KMS-11 (cell line): ENCODE measurements around the gene PRR23A.
"Not testable (repeated sequence)": the region's sequence is repeated elsewhere in the genome, so short reads cannot be mapped to it uniquely, and the experiment has no call there.

Source experiments
- H2AFZ ChIP-seq: fragments of 200-600 bp; sonication (generic); 2 replicates; pipeline ENCODE4 v1.6.1; 2016; ENCODE audit warnings: antibody characterized with exemption, mixed run types, low read depth
- H3K27ac ChIP-seq: fragments of 200-600 bp; sonication (generic); 2 replicates; pipeline ENCODE4 v1.6.1; 2016; ENCODE audit warnings: mild to moderate bottlenecking, mixed run types
- H3K27me3 ChIP-seq: fragments of 200-600 bp; sonication (generic); 2 replicates; pipeline ENCODE4 v1.6.1; 2017; ENCODE audit warnings: mild to moderate bottlenecking, low read depth, mixed run types, moderate library complexity; ENCODE audit not compliant: insufficient read depth
- H3K36me3 ChIP-seq: fragments of 200-600 bp; sonication (generic); 2 replicates; pipeline ENCODE4 v1.6.1; 2017; ENCODE audit warnings: mild to moderate bottlenecking, mixed run types; ENCODE audit not compliant: insufficient read depth
- H3K4me1 ChIP-seq: fragments of 200-600 bp; sonication (generic); 2 replicates; pipeline ENCODE4 v1.6.1; 2016; ENCODE audit warnings: mild to moderate bottlenecking, low read depth, mixed run types; ENCODE audit not compliant: poor library complexity, severe bottlenecking
- H3K4me2 ChIP-seq: fragments of 200-600 bp; sonication (generic); 2 replicates; pipeline ENCODE4 v1.7.0; 2016; ENCODE audit warnings: mild to moderate bottlenecking, mixed run types
- H3K4me3 ChIP-seq: fragments of 200-600 bp; sonication (generic); IDR thresholded peaks from 2 replicates; pipeline ENCODE4 v1.6.1; 2017; ENCODE audit warnings: low read depth, low read length, mixed read lengths; ENCODE audit not compliant: insufficient read depth
- H3K79me2 ChIP-seq: fragments of 200-600 bp; sonication (generic); 2 replicates; pipeline ENCODE4 v1.6.1; 2016; ENCODE audit warnings: low read depth, mixed run types; ENCODE audit not compliant: insufficient read depth
- H3K9ac ChIP-seq: fragments of 200-600 bp; sonication (generic); 2 replicates; pipeline ENCODE4 v1.6.1; 2016; ENCODE audit warnings: mild to moderate bottlenecking, mixed run types
- H4K20me1 ChIP-seq: fragments of 200-600 bp; sonication (generic); 2 replicates; pipeline ENCODE4 v1.6.1; 2016; ENCODE audit warnings: mild to moderate bottlenecking, mixed run types; ENCODE audit not compliant: insufficient read depth
- TF ChIP-seq, protein P1 (sequence below): fragments of 200-600 bp; sonication (generic); conservative IDR thresholded peaks from 2 replicates; pipeline ENCODE4 v1.6.1; 2017; ENCODE audit warnings: low read depth, mild to moderate bottlenecking, antibody characterized with exemption, low read length, moderate library complexity, mixed read lengths

Gene PRR23A

GRCh38 chr3:139037478-139037877, 31.4 kb upstream of the PRR23A start:
- H3K4me2 ChIP-seq, result no peak overlapping the region
- H3K9ac ChIP-seq, result no peak overlapping the region
- no peak overlapping the region for H3K27ac ChIP-seq
- H3K79me2 ChIP-seq, result no peaks in the 10 kb centered on the region
- no peak overlapping the region for H2AFZ ChIP-seq
- H3K4me3 ChIP-seq, result no peak overlapping the region
- H3K36me3 ChIP-seq, result no peaks in the 10 kb centered on the region
- no peaks in the 10 kb centered on the region for H4K20me1 ChIP-seq
- no peaks in the 10 kb centered on the region for H3K4me1 ChIP-seq
- TF ChIP-seq, protein P1, sequence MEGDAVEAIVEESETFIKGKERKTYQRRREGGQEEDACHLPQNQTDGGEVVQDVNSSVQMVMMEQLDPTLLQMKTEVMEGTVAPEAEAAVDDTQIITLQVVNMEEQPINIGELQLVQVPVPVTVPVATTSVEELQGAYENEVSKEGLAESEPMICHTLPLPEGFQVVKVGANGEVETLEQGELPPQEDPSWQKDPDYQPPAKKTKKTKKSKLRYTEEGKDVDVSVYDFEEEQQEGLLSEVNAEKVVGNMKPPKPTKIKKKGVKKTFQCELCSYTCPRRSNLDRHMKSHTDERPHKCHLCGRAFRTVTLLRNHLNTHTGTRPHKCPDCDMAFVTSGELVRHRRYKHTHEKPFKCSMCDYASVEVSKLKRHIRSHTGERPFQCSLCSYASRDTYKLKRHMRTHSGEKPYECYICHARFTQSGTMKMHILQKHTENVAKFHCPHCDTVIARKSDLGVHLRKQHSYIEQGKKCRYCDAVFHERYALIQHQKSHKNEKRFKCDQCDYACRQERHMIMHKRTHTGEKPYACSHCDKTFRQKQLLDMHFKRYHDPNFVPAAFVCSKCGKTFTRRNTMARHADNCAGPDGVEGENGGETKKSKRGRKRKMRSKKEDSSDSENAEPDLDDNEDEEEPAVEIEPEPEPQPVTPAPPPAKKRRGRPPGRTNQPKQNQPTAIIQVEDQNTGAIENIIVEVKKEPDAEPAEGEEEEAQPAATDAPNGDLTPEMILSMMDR, result no peak
- H3K27me3 ChIP-seq, result no peaks in the 10 kb centered on the region

DNA sequence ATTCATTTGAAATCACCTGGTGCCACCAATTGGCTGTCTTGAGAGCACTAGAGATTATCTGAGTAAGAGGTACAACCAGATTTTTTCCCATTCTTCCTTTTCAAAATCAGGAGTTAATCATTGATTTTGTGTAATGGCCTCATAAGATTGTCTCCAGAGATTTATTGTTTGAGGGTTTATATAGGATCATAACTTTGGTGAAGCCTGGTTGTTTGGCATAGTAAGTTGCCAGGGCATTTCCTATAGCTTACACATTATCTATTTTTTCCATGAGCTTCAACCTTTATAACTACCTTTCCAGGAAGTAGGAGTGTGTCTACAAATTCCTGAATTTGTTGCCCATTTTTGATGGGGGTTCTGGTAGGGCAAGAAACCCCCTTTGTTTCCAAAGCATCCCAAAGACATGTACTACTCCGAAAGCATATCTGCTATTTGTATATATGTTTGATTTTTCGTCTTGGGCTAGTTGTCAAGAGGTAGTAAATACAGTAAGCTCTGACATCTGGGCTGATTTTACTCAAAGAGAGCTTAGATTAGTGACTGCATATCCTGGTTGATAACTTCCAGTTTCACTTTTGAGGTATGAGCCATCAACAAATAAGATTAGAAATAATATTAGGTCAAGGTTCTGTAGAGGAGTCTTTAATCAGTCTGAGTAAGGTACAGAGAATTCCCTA, 26.4 kb upstream of the PRR23A start:
- Histone ChIP-seq H3K4me3 (no peak overlapping the region), H3K36me3 (no peaks in the 10 kb centered on the region), H4K20me1 (no peaks in the 10 kb centered on the region), H3K79me2 (no peaks in the 10 kb centered on the region), H3K4me1 (no peaks in the 10 kb centered on the region), H3K9ac (no peak overlapping the region), H3K4me2 (no peak overlapping the region), H3K27ac (no peak overlapping the region), H2AFZ (no peak overlapping the region), H3K27me3 (no peaks in the 10 kb centered on the region)
- TF ChIP-seq, protein P1, result no peak

DNA sequence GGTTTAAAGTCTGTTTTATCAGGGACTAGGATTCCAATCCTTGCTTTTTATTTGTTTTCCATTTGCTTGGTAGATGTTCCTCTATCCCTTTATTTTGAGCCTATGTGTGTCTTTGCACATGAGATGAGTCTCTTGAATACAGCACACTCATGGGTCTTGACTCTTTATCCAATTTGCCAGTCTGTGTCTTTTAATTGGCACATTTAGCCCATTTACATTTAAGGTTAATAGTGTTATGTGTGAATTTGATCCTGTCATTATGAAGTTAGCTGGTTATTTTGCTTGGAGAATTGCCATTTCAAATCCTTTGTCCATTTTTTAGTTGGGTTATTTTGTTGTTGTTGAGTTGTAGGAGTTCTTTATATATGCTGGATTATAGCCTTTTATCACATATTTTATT, 24.5 kb upstream of the PRR23A start:
- not testable (repeated sequence) for H3K79me2 ChIP-seq, H3K4me3 ChIP-seq, H3K4me2 ChIP-seq, H3K4me1 ChIP-seq, H3K27me3 ChIP-seq, H3K36me3 ChIP-seq, H3K9ac ChIP-seq, H3K27ac ChIP-seq, H4K20me1 ChIP-seq, H2AFZ ChIP-seq

GRCh38 chr3:139024968-139025367, 18.9 kb upstream of the PRR23A start:
- Histone ChIP-seq H2AFZ (no peak overlapping the region), H3K4me2 (no peak overlapping the region), H4K20me1 (no peaks in the 10 kb centered on the region), H3K9ac (no peak overlapping the region), H3K4me3 (no peak overlapping the region), H3K27me3 (no peaks in the 10 kb centered on the region), H3K4me1 (no peaks in the 10 kb centered on the region), H3K79me2 (no peaks in the 10 kb centered on the region), H3K27ac (no peak overlapping the region), H3K36me3 (no peaks in the 10 kb centered on the region)
- TF ChIP-seq, protein P1, result no peak

DNA sequence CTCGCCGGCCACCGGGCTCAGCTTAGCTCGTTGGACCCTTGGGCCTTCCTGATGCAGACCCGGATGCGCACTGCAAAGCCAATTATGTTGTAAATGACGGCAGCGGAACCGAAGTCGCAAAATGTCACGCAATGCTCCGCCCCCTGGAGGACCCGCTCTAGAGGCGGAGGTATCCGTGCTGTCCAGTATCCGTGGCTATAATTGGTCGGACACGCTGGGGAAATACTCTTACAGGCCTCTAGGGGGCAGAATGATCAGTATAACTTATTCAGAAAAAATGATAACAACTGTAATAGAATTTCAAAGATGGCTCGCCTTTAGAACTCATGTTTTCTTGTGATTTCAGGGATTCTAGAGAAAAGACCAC, 14.8 kb upstream of the PRR23A start, which contains the start of gene PRR23B:
TSS of gene PRR23B (minus strand) at position 59 of the 367 bp plus-strand sequence. CDS start 265 bp downstream, outside the sequence.
- no peak within 1 kb of the TSS for H2AFZ ChIP-seq
- H3K9ac ChIP-seq, result no peak within 1 kb of the TSS
- no peaks in the 10 kb centered on the region for H3K27me3 ChIP-seq
- no peak within 1 kb of the TSS for H3K4me2 ChIP-seq
- no peak within 1 kb of the TSS for H3K4me3 ChIP-seq
- H4K20me1 ChIP-seq, result no peaks in the 10 kb centered on the region
- no peak within 1 kb of the TSS for H3K27ac ChIP-seq
- peaks cover 19% of the 10 kb centered on the region for H3K4me1 ChIP-seq
- no peaks in the 10 kb centered on the region for H3K79me2 ChIP-seq
- TF ChIP-seq, protein P1, result peak; percentile 68
- H3K36me3 ChIP-seq, result no peaks in the 10 kb centered on the region
